GM18867 (cell line): ENCODE measurements around the gene NDUFB6.
"Not testable (repeated sequence)": the region's sequence is repeated elsewhere in the genome, so short reads cannot be mapped to it uniquely, and the experiment has no call there.

Experiments
- ATAC-seq: cut with Tn5 transposase; IDR thresholded peaks from one replicate; pipeline ENCODE4 v1.9.1; 2021; ENCODE audit warnings: mild to moderate bottlenecking, moderate library complexity; ENCODE audit not compliant: unreplicated experiment

NDUFB6 gene

GRCh38 chr9:32572900-32573523 lies at the start of gene NDUFB6:
TSS of gene NDUFB6 (minus strand) at chr9:32573159. CDS start at chr9:32573060, 99 bp downstream.
- ATAC-seq = peak; percentile 78

GRCh38 chr9:32618261-32618660 lies 45.3 kb upstream of the NDUFB6 start:
- ATAC-seq = no peak

GRCh38 chr9:32606811-32607210 lies 33.9 kb upstream of the NDUFB6 start:
- no peak for ATAC-seq

- peak; percentile 84 for ATAC-seq
These were observed 31.2 kb upstream of the NDUFB6 start for GRCh38 chr9:32603914-32604852.

- ATAC-seq = not testable (repeated sequence)
These were observed 26.1 kb upstream of the NDUFB6 start for GRCh38 chr9:32599021-32599420.

GRCh38 chr9:32596936-32597335 lies 24.0 kb upstream of the NDUFB6 start:
- ATAC-seq = no peak

GRCh38 chr9:32596096-32596865 lies 23.3 kb upstream of the NDUFB6 start:
- no peak for ATAC-seq

- no peak for ATAC-seq
These were observed 17.9 kb upstream of the NDUFB6 start for GRCh38 chr9:32590898-32591297.

- ATAC-seq = no peak
These were observed 17.5 kb upstream of the NDUFB6 start for GRCh38 chr9:32590476-32590875.

- peak; percentile 86 for ATAC-seq
These were observed 16.2 kb upstream of the NDUFB6 start for GRCh38 chr9:32589083-32589723.

GRCh38 chr9:32587901-32588300 lies 14.9 kb upstream of the NDUFB6 start:
- ATAC-seq = peak; percentile 47

- ATAC-seq = no peak
These were observed 11.8 kb upstream of the NDUFB6 start for GRCh38 chr9:32584784-32585183.

GRCh38 chr9:32581512-32582143 lies 8.7 kb upstream of the NDUFB6 start:
- ATAC-seq = peak; percentile 39

- ATAC-seq = no peak
These were observed 7.8 kb upstream of the NDUFB6 start for GRCh38 chr9:32580631-32581300.

- ATAC-seq = peak; percentile 46
These were observed 6.9 kb upstream of the NDUFB6 start for GRCh38 chr9:32579706-32580331.

GRCh38 chr9:32578976-32579375 lies 6.0 kb upstream of the NDUFB6 start:
- no peak for ATAC-seq

GRCh38 chr9:32577316-32577715 lies 4.4 kb upstream of the NDUFB6 start:
- ATAC-seq = peak; percentile 36

- ATAC-seq = no peak
These were observed 1.9 kb upstream of the NDUFB6 start for GRCh38 chr9:32574858-32575257.

GRCh38 chr9:32573821-32574220 lies 862 bp upstream of the NDUFB6 start:
- no peak for ATAC-seq
